ENCODE measurements around the gene ARFGAP3.

Gene ARFGAP3

DNA sequence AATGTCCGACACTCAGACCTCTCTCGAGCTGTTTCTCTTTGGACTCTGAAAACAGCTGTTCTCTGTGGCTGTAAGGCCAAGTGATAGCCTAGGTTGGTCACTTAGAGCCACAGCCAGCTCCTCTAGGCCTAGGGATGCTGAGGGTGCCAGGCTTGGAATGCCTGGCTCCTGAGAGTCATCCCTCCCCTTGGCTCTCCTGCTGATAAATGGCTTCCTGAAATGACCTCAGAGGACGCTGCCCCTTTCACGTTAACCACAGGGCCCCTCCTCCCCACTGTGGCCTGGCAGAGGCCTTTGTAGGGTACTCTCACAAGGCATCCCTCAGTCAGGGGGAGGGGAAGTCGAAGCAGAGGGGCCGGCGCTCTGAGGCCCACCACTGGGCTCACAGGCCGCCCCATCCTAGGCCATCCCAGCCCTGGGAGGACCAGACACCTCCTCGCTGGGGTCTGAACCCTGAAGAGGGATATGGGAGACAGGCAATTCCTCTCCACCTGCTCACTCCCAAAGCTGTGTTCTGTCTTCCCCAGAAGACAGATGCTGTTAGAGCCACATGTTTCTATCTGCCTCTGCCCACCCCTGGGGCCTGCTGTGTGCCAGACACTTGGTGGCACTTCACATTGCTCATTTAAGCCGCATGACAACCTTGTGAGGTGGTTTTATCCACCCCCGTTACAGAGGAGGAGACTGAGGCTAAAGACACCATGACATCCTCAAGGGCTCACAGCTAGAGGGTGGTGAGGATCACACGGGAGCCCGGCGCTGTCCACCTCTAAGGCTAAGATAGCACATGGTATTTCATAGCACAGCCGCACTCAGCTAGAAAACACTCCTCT is 50.9 kb downstream of the ARFGAP3 start:
- no peak overlapping the region for H3K4me3 ChIP-seq (ENCODE audit: low read depth, low read length)
- TF ChIP-seq, protein P1, sequence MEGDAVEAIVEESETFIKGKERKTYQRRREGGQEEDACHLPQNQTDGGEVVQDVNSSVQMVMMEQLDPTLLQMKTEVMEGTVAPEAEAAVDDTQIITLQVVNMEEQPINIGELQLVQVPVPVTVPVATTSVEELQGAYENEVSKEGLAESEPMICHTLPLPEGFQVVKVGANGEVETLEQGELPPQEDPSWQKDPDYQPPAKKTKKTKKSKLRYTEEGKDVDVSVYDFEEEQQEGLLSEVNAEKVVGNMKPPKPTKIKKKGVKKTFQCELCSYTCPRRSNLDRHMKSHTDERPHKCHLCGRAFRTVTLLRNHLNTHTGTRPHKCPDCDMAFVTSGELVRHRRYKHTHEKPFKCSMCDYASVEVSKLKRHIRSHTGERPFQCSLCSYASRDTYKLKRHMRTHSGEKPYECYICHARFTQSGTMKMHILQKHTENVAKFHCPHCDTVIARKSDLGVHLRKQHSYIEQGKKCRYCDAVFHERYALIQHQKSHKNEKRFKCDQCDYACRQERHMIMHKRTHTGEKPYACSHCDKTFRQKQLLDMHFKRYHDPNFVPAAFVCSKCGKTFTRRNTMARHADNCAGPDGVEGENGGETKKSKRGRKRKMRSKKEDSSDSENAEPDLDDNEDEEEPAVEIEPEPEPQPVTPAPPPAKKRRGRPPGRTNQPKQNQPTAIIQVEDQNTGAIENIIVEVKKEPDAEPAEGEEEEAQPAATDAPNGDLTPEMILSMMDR (IDR thresholded peaks at IDR 0.05; ENCODE audit: low read depth, low read length) = no peak
- TF ChIP-seq MYC (IDR thresholded peaks at IDR 0.05; ENCODE audit: low read depth, low read length) (no peak), POLR2A (IDR thresholded peaks at IDR 0.05; ENCODE audit: extremely low read depth, insufficient read length) (no peak)
- TF ChIP-seq, protein P2, sequence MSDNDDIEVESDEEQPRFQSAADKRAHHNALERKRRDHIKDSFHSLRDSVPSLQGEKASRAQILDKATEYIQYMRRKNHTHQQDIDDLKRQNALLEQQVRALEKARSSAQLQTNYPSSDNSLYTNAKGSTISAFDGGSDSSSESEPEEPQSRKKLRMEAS (IDR thresholded peaks at IDR 0.05; ENCODE audit: low read depth, low read length) = no peak
- DNase-seq (ENCODE audit: low read depth) = no peak

DNA sequence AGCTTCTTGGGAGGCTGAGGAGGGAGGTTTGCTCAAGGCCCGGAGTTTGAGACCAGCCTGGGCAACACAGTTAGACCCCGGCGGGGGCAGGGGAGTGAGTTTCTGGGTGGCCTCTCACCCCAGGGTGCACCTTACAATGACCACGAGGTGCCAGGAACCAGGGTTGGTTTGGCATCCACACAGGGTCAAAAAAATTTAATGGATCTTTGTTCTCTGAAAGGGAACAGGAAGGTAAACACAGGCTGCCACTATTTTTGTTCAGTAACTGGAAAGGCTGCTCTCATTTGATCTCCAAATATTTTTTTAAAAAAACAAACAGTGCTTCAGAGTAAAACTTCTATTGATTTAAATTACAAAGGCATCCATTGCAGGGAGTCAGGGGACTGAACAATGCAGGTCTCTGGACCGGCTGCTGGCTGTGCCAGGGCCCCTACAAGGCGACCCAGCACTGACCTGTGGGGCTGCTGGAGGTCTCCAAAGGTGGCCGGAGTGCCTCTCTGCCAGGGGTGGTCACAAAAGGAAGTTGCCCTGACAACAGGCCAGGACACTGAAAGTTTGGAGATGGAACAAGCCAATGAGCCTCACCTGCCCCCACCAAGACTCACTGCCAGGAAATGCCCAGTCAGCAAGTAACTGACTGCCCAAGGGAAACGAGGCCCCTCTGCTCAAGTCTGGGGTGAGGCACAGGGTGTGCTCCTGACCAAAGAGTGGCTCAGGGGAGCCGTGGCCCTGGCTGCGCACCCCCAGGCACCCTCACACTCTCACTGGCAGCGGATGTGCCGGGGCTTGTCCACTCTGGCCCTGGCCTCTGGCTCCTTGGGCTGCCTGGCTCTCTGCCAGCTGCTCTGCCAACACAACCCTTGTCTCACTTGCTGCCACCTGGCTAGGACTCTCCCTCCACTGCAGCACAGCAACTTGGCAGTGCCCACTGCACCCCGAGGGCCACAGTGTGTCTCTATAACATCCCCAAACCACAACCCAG is 51.8 kb downstream of the ARFGAP3 start:
- TF ChIP-seq, protein P1 (IDR thresholded peaks at IDR 0.05; ENCODE audit: low read depth, low read length) = no peak
- no peak for TF ChIP-seq MYC (IDR thresholded peaks at IDR 0.05; ENCODE audit: low read depth, low read length)
- TF ChIP-seq, protein P2 (IDR thresholded peaks at IDR 0.05; ENCODE audit: low read depth, low read length) = no peak
- no peak for TF ChIP-seq POLR2A (IDR thresholded peaks at IDR 0.05; ENCODE audit: extremely low read depth, insufficient read length)
- no peak overlapping the region for H3K4me3 ChIP-seq (ENCODE audit: low read depth, low read length)
- DNase-seq (ENCODE audit: low read depth) = no peak

DNA sequence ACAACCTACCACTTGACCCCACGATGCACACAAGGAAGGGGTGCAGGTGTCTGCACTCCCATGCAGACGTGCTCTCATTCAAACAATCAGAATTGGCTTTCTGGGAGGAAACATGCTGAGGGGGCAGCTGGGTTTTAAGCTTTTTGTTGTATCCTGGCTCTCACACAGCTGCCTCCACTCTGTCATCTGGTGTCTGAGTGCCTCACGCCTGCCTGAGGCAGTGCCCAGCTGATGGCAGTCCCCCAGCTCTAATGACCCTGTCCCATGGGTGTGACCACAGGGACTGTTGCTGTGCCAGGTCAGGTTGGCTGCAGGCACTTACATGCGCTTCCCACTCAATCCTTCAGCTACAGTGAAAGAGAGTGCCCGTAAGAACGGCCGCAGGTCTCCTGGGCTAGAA is 53.7 kb downstream of the ARFGAP3 start:
- H3K4me3 ChIP-seq (ENCODE audit: low read depth, low read length) = no peak overlapping the region
- TF ChIP-seq, protein P2 (IDR thresholded peaks at IDR 0.05; ENCODE audit: low read depth, low read length) = no peak
- TF ChIP-seq POLR2A (IDR thresholded peaks at IDR 0.05; ENCODE audit: extremely low read depth, insufficient read length) (no peak), MYC (IDR thresholded peaks at IDR 0.05; ENCODE audit: low read depth, low read length) (no peak)
- TF ChIP-seq, protein P1 (IDR thresholded peaks at IDR 0.05; ENCODE audit: low read depth, low read length) = no peak
- no peak for DNase-seq (ENCODE audit: low read depth)

DNA sequence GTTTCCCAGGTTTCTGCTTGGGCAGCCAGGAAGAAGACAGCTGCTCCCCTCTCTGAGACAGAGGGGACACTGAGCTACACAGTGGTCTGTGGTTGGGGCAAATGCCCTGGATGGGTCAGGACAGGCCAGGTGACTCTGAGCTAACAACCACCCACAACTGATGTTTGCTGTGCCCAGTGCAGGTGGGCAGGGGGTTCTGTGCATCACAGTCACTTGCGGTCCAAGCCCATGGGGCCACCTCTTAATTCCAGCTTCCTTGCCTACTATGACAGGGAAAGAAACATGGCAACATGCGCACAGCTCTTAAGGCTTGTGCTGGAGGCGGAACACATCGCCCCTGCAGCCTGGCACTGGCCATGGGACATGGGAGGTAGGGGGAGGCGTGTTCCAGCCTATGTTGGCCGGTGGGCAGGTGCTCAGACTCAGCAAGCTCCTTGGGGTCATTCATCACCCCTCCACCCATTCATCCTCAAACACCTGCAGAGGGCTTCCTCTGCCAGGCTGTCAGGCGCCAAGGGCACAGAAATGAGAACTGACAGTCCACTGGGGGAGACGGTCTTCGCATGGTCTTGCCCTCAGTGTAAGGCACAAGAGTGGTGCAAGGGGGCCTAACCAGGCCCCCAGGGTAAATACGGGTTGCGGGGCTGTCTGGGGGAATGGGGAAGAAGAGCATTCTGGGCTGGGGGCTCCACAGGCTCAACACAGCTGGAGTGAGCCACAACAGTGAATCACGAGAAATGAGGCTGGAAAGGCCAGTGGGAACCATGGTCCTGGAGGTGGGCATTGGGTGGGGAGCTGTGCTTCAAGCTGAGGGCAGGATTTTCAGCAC is 55.6 kb downstream of the ARFGAP3 start:
- no peak for DNase-seq (ENCODE audit: low read depth)
- TF ChIP-seq, protein P1 (IDR thresholded peaks at IDR 0.05; ENCODE audit: low read depth, low read length) = no peak
- TF ChIP-seq POLR2A (IDR thresholded peaks at IDR 0.05; ENCODE audit: extremely low read depth, insufficient read length) (no peak), MYC (IDR thresholded peaks at IDR 0.05; ENCODE audit: low read depth, low read length) (no peak)
- TF ChIP-seq, protein P2 (IDR thresholded peaks at IDR 0.05; ENCODE audit: low read depth, low read length) = no peak
- no peak overlapping the region for H3K4me3 ChIP-seq (ENCODE audit: low read depth, low read length)

All from NB4 (cell line).